Neural progenitor cell (in vitro differentiated cells): ENCODE data around the gene RNF34.

Experiments
- EZH2 ChIP-seq: fragments of 200-600 bp; sonication (generic); IDR thresholded peaks from 2 replicates; pipeline ENCODE4 v1.6.1; 2017; ENCODE audit warnings: antibody characterized with exemption, mild to moderate bottlenecking, moderate library complexity
- EZH2phosphoT487 ChIP-seq: fragments of 200-600 bp; sonication (generic); IDR thresholded peaks from 2 replicates; pipeline ENCODE4 v1.6.1; 2017; ENCODE audit warnings: antibody characterized with exemption
- TF ChIP-seq, protein P1 (sequence below): fragments of 200-600 bp; sonication (generic); IDR thresholded peaks from 2 replicates; pipeline ENCODE4 v1.5.1; 2017; ENCODE audit warnings: antibody characterized with exemption, mild to moderate bottlenecking

DNA sequence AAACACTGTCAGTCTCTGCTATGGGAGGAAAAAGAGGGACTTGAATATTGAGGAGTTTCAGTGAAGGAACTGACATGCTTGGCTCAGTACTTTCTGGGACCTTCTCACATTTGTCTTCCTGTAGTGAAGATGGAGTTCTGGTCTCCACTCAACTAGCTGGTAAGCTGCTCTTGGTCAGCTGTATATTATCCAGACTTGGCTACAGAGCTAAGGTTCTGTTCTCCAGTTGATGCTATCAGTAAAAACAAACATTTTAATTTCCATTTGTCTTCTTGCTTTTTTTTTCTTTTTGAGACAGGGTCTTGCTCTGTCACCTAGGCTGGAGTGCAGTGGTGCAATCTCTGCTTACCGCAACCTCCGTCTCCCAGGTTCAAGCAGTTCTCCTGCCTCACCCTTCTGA, 5.3 kb downstream of the RNF34 start:
- TF ChIP-seq, protein P1, sequence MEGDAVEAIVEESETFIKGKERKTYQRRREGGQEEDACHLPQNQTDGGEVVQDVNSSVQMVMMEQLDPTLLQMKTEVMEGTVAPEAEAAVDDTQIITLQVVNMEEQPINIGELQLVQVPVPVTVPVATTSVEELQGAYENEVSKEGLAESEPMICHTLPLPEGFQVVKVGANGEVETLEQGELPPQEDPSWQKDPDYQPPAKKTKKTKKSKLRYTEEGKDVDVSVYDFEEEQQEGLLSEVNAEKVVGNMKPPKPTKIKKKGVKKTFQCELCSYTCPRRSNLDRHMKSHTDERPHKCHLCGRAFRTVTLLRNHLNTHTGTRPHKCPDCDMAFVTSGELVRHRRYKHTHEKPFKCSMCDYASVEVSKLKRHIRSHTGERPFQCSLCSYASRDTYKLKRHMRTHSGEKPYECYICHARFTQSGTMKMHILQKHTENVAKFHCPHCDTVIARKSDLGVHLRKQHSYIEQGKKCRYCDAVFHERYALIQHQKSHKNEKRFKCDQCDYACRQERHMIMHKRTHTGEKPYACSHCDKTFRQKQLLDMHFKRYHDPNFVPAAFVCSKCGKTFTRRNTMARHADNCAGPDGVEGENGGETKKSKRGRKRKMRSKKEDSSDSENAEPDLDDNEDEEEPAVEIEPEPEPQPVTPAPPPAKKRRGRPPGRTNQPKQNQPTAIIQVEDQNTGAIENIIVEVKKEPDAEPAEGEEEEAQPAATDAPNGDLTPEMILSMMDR: no peak
- TF ChIP-seq EZH2 (no peak), EZH2phosphoT487 (no peak)
